HUDEP-2 (cell line): ENCODE data around the gene RBP2.
"Not testable (repeated sequence)": the region's sequence is repeated elsewhere in the genome, so short reads cannot be mapped to it uniquely, and the experiment has no call there.

ENCODE experiments used
- DNase-seq, 76 experiments: peaks; one replicate each; lab custom pipeline; 2025; ENCODE audit not compliant: unreplicated experiment in 76 of 76; lab: John Stamatoyannopoulos, UW

RBP2 gene

GRCh38 chr3:139447486-139447885, 28.8 kb downstream of the RBP2 start:
- no peak for DNase-seq

DNA sequence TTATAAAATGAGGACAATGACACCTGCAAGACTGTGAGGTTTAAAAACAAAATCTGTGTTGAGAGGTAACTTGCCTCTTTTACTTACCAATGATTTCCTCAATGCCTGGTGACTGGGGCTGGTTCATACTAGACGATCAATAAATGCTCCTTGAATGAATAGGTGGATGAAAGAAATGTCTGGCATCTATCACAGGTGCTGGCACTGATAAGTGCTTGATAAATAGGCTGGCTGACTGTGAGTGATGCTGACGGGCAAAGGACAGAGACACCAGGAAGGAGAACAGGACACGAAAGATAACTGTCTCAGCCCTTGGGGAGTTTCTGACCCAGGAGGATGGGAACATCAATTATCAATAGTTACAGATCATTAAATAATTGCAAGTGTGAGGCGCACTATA, 31.9 kb downstream of the RBP2 start:
- no peak for DNase-seq

GRCh38 chr3:139443186-139443585, 33.1 kb downstream of the RBP2 start:
- no peak for DNase-seq

- DNase-seq = no peak
Measured at GRCh38 chr3:139441656-139442055, 34.7 kb downstream of the RBP2 start.

DNA sequence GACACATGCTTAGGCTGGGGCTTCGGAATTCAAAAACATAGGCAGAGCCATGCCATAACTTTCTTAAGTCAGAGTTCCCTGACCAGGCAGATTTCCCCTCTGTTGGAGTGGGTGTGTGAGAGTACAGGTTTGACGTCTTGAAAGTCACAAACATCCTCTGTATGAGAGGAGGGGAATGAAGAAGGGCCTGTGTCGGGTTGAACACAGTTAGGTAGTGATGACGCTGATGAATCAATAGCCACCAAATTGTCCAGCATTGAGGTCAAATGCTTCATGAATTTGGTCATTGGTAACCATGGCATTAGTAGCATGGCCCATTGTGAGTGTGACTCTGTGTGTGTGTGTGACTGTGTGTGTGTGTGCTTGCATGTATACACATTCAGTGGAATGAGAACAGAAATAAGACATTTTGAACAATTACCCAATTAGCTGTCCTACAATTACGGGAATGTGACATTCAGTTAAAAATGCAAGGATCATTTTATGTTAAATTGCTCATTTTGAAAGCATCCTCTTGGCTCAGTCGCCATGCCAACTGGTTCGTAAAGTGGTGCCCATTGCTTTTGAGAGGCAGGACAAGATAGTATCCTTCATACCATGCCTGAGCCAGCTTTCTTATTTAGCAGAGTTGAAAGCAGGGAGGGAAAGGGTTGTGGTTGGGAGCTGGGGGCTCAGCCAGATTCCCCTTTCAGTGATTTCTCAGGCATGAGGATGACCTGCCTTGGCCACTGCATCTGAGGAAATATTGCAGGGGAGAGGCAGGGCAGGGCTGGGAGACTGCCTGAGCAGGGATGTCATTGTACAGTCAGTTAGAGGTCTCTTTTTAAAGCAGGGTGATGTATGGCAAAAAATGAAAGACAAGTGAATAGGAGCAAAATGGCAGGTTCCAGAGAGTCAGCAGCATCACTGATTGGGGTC, 35.4 kb downstream of the RBP2 start:
- DNase-seq = no peak

DNA sequence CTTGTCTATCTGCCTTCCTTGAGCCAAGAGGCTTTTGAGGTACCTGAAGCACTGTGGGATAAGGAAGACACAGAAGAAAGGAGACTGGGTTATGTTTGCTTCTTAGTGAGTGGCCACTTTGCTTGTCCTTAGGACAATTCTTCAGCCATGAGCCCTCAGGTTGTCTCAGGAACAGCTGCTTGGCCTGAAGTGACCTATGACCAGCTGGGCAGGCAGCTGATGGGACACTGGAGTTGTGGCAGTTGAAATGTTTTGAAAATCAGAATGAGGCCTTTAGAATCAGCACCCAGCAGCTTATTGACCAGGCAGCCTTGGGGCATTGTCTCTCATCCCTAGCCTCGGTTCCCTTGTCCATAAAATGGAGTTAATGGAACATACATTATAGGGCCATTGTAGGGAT, 37.0 kb downstream of the RBP2 start:
- DNase-seq = no peak

- no peak for DNase-seq
Measured at GRCh38 chr3:139434764-139435307, 41.5 kb downstream of the RBP2 start.

DNA sequence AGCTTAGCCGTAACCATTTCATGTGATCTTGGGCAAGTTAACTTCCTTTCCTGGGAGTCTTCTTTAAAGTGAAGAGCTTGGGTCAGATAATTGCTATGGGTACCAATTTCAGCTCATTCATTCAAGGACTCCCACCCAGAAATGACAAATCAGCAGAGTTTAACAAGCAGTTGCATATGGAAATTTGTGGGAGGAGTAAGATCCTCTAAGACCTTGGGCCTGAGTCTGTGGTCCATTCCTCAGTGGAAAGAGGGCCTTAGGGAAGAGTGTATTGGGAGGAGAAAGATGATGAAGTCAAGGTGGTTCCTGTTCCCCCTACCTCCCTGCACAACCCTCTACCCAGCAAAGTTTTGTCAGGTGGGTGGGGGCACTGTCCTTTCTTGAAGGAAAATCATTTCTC, 42.1 kb downstream of the RBP2 start:
- no peak for DNase-seq

DNA sequence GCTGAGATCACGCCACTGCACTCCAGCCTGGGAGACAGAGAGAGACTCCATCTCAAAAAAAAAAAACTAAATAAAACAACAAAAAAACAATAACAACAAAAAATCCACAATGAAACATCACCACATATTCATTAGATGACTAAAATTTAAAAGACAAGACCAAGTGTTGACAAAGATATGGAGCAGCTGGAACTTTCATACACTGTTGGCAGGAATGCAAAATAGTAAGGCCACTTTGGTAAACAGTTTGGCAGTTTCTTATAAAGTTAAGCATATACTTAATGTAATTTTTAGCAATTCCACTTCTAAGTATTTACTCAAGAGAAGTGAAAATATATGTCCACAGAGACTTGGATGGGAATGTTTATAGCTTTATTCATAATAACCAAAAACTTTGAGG, 43.2 kb downstream of the RBP2 start:
- DNase-seq = no peak

- no peak for DNase-seq
Measured at GRCh38 chr3:139430493-139430892, 45.8 kb downstream of the RBP2 start.

DNA sequence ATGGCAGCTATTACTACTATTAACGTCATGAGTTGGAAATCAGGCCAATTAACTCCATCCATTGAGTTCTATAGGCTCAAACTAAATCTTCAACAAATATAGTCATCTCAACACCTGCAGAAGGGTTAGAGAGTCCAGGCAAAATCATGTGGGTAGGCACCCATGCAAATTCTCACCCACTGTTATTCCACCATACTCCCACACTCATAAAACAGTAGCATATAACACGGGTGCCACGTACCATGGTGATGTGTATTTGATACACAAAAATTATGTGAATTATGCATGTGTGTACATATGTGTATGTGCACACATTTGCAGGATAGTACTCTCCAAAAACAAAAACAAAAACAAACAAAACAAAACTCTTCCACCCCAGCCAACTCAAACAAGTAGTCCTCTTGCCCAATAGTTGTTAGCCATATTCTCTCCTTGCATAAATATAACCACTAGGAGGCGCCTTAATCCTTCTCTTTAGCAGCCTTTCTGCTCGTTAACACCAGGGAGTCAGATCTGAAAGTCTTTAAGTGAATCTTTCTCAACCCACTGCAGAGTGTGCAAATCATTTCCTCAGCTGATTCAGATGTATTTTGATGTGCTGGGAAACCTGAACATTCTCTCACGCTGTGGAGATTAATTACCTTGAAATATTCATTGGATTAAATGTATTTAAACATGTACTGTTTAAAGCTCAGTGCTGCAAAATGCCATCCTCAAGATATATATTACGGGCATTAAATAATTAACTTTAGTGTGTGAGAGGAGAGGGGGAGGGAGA, 48.8 kb downstream of the RBP2 start:
- DNase-seq = peak in 32 of 76 experiments; percentile 2 to 68 (median 32)

DNA sequence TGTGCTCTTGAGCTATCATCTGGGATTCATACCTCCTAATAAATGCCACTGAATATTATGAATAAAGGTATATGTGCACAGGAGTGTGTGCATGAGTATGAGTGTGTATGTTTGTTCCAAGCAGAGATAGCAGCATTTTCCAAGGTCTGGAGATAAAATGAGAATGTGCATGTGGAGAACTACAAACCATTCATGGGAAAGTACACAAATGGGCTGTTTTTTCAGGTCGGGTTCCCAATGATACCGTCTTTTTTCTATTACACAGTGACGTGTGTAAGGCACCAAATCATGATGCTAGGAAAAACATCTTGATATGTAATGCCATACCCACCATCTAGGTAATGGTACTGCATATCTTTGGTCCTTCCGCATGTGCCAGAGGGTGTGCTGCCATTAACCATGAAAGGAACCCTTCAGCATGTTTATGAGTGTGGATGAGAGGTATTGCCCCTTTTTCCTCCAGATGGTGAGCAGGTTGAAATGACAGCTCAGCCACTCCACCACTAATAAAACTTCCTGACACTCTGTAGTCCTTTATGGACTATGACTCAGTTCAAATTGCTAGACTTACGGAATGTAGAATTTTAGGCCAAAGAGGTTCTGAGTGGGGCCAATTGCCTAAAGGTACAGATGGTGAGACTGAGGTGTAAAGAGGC, 50.4 kb downstream of the RBP2 start:
- DNase-seq = no peak

GRCh38 chr3:139423232-139423631, 53.1 kb downstream of the RBP2 start:
- no peak for DNase-seq

DNA sequence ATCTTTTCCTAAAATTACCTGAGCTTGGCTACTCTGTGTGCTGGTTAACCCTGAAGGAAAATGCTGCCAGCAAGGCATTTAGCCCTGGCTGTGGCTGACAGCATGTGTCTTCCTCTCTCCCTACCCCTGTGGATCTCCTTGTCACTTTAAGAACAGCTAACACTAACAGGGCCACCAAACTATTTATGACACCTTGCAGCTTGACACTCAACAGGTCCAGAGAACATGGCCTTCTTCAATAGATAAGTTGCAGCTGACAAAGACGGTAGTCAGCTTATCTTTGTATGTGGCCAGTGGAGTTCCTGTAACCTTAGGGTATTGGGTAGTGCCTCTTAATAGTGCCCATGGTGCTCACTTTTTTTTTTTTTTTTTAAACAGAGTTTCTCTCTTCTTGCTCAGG, 54.9 kb downstream of the RBP2 start:
- DNase-seq = peak in 1 of 76 experiments; percentile 10

DNA sequence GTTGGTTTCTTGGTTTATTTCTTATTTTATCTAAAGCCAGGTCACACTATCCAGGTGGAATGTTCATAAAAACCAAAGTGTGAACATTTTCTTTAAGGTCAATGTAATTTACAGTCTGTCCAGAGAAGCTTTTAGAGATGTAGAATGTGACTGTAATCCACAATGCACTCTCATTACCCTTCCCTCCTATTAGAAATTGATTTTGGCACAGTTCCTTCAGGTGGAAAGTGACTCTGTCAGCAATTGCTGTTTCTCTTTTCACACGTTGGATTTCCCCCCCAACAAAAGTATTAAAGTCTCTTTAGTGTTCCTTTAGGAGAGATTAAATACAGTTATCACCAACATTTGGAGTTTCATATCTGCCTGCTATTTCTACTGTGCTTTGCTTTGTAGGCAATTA, 55.3 kb downstream of the RBP2 start:
- no peak for DNase-seq

DNA sequence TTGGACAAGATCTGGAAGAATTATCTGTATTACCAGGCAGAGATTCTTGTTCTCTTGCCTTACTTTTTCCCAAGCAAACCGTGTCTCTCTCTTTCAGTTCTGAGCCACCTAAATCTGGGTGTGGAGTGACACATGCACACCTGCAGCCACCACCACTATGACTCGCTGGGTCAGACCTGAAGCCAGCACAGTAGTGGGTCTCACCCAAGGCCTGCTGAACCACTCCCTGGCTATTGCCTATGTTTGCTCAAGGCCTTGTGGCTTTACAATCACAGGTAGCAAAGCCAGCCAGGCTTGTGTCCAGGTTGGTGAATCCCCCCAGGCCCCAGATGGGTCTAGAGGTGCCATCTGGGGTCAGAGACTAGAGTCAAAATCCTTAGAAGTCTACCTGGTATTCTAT, 58.2 kb downstream of the RBP2 start:
- DNase-seq = no peak

- no peak for DNase-seq
Measured at GRCh38 chr3:139416275-139416674, 60.0 kb downstream of the RBP2 start.

DNA sequence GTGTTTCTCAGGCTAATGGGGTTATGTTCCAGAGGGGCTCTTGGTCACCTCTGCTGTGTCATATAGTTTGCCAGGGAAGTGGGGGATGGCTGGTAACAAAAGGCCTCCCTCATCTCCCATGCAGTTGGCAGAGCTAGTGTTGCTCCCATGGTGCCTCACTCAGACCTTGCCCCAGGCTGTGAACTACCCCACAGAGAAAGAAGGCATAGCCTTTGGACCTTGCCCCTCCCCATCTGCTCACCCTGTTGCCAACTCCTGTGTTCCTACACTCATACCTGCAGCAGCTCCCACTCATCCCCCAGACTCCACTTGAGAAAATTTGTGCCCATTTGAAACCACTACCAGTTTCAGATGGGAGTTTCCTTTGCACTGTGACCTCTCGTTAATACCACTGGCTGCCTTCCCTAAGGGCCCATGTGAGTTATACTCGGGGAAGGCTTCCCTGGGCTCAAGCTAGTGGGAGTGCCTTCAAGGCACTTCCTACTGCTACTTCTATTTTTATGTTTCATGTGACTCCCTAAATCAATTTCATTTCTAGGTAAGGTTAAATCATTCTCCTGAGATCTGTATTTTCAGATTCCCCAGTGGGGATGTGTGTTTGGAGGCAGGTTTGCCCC, 61.6 kb downstream of the RBP2 start:
- no peak for DNase-seq

DNA sequence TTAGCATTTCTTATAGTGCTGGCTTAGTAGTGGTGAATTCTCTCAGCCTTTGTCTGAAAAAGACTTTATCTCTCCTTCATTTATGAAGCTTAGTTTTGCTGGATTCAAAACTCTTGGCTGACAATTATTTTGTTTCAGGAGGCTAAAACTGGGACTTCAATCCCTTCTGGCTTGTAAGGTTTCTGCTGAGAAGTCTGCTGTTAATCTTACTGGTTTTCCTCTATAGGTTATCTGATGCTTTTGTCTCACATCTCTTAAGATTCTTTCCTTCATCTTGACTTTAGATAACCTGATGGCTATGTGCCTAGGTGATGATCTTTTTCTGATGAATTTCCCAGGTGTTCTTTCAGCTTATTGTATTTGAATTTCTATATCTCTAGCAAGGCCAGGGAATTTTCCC, 63.4 kb downstream of the RBP2 start:
- not testable (repeated sequence) for DNase-seq
